Measurements from ENCODE around the gene KANSL3.

KANSL3 gene

DNA sequence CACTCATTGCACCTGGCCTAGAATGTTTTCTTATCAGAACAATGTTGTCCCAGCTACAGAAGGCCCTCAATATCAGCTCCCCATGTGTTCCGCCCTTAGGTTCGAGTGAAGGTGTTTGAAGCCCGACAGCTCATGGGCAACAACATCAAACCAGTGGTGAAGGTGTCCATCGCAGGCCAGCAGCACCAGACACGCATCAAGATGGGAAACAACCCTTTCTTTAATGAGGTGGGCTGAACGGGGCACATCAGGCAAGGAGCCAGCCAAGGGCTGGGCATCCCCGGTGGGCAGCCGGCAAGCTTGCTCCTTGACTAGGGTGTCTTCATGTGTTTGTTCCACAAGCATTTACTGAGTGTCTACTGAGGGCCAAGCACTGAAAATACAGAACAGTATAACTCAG lies 13.7 kb upstream of the KANSL3 start:
- no peak for DNase-seq

DNA sequence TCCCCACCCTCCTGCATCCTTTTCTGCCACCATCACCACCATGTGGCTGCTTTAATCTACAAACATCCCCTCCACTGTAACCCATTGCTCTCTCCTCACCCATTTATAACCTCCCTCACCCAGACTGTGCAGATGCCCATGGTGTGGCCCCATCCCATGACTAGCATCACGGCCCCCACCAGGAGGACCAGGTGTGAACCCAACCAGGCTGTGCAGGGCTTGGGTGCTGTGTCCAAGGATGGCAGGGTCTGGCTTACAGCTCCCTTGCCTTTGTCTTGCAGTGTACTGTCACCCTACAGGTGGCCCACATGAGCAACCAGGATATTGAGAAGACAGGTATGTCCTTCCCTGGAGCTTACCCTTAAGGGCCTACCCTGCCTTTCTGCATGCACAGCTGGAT lies 11.2 kb upstream of the KANSL3 start:
- no peak for DNase-seq

DNA sequence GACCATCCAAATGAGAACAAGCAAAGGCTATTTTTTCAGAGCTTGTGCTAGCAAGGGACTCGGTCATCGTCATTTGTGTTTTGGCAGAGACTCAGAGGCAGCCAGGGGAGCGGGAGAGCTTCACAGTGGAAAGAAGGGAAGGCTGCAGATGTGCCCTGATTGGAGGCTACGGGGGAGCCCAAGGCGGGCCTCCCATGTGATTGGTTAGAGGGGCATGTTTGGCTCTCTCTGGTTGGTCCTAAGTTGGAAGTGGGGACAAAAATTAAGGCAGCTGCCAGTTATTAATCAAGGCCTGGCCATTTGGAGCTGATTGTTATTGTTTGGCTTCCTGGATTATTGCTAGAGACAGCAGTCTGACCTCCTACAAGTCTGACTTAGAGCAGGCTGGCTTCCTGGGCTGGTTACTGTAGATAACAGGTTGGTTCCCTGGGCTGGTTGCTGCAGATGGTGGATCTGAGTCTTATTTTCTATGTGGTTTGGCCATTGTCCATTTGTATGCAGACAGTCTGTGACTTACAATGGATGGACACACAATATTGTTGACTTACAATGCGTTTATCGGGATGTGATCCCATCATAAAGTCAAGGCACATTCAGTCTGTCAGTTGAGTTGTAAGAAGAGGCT lies 10.3 kb upstream of the KANSL3 start:
- no peak for DNase-seq

DNA sequence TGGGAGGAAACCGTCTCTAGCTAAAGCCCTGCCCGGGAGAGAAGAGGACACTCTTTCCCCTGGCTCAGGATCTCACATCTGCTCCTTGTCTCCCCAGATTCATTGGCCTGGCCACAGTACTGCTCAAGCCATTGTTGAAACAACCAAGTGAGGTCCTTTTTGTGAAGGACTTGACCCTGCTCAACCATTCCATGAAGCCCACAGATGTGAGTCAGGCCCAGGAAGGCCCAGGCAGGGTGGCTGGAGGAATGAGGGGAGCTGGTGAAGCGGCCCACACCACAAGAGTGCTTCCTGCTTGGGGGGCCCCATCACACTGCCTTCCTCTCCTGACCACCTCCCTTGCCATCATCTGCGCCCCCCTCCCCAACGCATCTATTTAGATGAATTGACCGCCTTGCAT lies 9.6 kb upstream of the KANSL3 start:
- DNase-seq: no peak

DNA sequence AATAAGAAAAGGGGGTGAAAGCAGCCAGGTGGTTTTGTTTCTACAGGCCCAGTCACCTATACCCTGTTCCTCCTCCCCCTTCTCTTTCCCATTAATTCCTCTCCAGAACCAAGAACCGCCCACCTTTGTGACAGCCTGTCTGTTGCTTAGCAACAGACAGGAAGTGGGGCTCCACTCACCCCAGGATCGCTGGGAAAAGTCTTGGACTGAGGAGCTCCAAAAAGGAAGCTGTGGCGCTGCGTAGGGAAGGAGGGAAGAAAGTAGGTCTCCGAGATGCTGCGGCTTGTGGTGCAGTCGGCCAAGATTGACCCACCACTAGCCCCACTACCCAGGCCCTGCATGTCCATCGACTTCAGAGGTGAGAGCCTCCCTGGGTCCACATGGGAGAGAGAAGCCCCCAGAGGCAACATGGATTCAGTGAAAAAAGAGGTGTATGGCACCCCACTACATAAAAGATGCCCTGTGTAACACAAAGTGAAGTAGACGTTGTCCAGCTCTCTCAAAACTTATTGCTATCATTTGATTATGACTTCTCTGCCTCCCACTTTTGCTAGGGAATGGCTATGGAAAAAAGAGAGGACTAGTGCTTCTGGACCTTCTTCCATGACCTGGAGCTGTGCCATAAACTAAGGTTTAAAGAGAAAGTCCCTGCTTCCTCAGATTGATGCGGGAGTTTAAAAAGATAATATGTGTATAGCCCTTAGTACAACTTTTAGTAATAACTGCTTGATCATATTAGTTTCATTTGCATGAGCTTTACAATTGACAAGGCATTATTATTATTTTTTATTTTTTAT lies 4.7 kb upstream of the KANSL3 start, which contains the start of gene FER1L5:
TSS of gene FER1L5 (plus strand) at position 201 of the 797 bp plus-strand sequence. CDS start at position 274, 73 bp downstream.
- no peak for DNase-seq

DNA sequence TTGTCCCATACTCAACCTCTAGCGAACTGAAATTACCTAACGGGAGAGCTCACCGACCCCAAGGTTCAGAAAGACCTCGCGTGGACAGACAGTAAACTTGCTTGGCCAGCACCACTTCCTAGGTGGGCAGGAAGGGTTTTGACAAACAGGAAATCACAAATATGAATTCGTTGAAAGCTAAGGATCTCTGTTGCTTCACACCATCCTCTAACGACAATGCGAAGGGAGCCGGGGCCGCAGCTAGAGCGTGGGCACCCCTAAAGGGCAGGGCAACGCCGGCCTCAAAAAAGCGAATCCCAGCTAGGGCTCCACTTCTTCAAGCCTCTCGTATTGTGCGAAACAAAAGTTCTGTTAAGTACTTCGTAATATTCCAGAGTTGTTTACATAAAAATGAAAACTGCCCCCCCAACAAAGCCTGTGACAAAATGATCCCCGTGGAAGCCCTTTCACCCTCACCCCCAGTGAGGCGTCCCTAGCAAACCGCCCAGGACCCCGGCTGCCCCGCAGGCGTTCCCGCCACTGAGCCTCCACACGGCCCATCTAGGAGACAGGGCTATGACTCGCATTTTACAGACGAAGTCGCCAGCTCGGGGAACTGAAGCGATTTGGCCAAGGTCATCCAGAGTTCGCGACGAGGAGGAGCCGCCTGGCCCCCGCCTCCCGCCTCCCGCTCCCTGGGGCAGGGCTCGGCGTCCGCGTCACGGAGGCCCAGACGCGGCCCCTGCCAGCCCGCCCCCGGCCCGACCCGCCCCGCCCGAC lies 548 bp downstream of the KANSL3 start:
- DNase-seq: peak; percentile 45

DNA sequence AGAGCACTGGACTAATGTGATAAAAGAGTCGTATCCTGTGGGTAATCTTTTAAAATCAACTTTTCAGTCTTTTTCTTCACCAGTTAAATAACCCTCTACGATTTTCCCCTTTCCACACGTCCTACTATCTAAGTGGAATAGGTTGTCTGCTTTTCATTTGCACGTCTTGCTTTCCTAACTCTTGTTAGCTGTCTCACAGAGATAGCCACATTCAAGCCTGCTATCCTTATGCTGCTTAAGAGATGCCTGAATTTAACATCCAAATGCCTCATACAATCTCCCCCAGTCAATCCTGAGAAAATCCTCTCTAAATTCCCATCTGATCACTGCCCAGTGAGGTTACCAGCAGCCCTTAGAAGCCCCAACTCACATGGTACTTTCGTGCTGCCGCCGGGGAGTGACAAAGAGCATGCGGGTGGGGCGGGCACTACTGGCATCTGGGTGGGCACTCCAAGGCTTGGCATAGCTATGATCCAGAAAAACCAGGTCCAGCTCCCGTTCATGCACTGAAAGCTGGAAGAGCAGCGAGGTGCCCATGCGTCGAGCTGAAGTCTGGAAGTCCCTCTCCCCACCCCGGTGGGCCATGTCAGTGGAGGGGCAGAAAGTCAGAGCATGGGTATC lies 1.5 kb downstream of the KANSL3 start:
- DNase-seq: no peak

DNA sequence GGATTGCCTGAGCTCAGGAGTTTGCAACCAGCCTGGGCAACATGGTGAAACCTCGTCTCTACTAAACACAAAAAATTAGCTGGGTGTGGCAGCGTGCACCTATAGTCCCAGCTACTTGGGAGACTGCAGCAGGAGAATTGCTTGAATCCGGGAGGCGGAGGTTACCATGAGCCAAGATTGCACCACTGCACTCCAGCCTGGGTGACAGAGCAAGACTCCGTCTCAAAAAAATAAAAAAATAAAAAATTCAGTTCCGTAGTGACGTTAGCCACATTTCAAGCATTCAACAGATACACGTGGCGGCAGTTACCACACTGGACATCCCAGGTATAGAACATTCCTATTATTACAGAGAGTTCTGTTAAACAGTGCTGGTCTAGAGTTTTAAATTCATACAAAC lies 4.5 kb downstream of the KANSL3 start:
- no peak for DNase-seq

DNA sequence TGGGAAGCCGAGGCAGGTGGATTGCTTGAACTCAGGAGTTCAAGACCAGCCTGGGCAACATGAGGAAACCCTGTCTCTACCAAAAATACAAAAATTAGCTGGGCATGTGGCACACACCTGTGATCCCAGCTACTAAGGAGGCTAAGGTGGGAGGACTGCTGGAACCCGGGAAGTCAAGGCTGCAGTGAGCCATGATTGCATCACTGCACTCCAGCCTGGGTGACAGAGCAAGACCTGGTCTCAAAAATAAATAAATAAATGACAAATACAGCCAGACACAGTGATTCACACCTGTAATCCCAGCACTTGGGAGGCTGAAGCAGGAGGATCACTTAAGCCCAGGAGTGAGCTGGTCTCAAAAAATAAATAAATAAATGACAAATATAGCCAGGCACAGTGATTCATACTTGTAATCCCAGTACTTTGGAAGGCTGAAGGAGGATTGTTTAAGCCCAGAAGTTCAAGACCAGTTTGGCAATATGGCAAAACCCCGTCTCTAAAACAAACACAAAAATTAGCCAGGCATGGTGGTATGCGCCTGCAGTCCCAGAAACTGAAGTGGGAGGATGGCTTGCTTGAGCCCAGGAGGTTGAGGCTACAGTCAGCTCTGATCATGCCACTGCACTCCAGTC lies 6.2 kb downstream of the KANSL3 start:
- DNase-seq: no peak

DNA sequence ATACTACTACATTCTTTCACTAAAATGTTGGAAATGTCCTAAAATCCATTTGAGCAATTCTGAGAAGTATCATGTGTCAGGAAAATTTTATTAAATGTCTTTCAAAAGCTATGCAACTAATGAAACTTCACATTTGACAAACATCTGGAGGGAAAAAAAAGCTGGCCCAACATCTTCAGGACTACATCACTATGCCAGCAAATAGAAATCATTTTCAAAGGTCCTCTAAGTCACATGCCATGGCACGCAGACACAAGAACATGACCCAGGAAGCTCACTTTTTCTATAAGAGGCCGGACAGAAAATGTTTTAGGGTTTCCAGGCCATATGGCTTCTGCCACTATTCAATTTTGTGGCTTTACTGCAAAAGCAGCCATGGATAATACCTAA lies 11.6 kb downstream of the KANSL3 start:
- no peak for DNase-seq

DNA sequence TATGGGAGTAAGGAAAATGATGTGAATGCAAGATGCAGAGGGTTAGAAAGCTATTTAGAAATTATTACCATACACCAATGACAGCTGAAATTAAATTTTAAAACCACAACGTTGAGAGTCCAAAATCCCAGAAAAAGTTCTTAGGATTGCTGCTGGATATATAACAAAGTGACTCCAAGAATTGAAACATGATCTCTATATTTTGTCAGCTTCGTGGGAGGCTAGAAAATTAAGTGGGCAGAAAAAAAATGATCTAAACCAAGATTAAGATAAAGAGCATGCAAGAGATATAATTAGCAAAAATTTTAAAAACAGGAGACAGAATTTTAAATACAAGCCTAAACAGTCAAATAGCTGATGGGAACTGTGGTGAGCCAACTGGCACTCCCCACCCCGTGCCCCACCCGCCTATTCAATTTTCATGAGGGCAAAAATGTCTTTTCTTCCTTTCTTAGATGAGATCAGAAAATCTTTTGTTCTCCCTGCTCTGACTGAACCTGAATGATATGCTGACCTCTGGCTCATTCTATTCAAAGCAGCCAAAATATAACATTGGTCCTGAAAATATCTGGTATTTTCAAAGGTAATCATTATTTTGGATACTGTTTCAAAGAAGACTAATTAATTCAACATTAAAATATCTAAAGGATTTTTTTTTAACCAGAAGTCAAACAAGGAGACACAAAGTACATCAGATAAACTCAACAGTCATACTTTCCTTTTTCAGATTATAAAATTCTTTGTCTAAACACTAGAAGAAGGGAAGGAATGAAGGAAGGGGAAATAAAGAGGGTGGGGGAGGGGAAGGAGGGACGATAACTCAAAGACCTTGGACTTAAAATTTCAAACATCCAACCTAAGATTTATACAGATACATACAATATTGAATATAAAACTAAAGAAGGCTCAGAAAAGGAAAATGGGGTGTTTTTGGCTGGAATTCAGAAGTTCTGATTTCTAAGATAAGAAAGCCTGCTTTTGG lies 12.2 kb downstream of the KANSL3 start:
- DNase-seq: no peak

DNA sequence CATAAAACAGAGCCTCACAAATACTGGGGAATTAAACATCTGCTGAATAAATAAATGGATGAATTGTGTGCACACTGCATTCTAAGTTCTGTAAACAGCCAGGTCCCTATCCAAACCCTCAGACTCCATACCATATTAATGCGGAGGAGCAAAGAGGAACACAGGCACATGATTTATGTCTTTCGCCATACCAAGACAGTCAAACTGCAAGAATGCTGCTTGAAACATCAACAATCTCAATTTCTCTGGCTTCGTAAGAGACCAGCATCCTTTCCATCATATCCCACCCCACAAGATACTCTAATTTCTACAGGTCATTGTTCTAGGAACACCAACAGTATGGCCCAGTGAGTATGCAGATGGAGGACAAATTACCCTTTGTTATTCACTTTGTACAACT lies 15.0 kb downstream of the KANSL3 start:
- no peak for DNase-seq

DNA sequence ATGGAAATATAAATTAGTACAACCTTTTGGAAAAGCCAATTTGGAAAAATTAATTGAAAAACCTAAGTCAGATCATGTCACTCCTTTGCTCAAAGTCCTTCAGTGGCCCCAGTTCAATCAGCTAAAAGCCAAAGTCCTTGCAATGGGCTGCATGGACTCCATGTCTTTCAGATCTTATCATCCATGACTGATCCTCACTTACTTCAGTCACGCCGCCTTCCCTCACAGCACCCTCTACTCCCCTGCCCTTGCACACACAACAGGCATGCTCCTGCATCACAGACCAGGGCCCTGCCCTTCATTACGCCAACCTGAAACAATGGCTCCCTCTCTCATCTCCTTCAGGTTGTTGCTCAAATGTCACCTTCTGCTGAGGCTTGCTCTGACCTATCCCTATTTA lies 15.6 kb downstream of the KANSL3 start:
- DNase-seq: no peak

DNA sequence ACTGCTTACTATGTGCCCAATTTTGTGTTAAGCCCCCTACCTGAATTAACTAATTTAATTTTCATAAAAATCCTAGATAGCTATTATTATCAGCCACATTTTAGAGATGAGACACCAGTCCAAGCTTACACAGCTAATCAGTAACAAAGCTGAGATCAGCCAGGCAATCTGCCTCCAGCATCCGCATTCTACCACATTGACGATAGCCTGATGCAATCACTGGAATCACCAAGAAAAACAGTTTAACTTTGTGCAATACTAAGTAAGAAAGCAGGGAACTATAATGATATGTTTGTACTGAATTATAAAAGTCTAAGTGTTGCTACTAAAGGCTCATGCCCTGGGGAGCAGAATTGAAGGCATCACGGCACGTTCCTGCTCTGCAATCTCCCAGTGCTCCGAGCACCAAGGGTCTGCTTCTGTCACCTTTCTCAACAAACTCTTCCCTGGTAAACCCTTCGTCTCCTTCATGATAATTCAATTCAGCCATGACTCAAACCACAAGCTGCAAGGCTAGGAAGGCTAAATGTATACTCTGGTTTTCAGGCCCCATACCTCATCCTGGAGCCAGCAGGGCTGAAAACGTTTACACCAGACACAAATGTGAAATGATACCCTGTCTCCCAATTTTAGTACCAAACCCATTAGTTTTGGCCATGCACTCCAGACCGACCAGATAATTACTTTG lies 19.4 kb downstream of the KANSL3 start:
- DNase-seq: no peak

DNA sequence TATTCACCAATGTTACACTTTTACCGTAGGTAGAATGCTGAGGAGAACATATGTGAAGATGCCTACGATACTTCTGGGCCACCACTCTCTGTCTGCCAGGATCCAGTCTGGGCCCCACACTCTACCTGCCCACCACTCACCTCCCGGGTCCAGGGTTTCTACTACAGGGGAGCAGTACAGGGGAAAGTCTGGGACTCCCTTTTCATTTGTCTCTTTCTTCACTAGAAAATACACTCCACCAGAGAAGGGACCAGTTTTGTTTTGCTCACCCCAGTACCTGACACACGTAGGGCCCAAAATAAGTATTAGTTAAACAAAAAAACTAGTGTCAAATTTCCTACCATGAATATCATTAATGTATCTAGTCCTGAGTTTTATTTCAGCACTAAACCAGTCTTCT lies 21.1 kb downstream of the KANSL3 start:
- DNase-seq: no peak

DNA sequence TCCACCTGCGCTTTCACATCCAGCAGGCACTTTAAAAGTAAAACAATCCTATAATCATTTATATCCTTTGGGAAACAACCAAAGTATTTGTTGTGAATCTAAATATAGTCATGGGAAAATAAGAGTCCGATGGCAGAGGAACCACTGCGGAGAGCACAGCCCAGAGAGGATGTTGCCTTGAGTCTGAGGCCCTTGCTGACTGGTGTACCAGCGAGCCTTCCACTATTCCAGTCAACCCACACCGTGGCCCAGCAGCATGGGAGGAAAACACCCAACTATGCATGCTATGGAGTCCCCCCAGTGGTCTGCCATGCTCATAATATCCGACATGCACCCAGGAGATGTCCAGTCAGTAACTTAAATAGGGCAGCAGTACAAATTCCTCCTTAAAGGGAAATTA lies 21.6 kb downstream of the KANSL3 start:
- no peak for DNase-seq

DNA sequence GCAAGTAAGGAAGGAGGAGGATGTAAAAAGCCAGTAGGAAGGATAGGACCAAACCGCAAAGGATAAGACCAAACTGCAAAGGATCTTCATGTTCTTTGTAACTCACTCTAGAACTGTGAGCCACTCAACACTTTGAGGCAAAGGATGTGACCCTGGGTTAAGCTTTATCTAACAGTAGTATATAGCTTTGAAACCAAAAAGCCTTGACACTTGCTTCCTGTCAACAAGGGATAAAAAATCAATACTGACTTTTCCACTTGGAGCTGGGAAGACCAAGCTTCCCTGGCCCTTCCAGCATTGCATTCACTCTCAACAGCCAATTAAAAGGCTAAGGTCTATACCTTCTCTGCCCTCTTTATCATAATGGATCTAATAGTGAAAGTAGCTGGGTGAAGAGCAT lies 22.0 kb downstream of the KANSL3 start:
- no peak for DNase-seq

DNA sequence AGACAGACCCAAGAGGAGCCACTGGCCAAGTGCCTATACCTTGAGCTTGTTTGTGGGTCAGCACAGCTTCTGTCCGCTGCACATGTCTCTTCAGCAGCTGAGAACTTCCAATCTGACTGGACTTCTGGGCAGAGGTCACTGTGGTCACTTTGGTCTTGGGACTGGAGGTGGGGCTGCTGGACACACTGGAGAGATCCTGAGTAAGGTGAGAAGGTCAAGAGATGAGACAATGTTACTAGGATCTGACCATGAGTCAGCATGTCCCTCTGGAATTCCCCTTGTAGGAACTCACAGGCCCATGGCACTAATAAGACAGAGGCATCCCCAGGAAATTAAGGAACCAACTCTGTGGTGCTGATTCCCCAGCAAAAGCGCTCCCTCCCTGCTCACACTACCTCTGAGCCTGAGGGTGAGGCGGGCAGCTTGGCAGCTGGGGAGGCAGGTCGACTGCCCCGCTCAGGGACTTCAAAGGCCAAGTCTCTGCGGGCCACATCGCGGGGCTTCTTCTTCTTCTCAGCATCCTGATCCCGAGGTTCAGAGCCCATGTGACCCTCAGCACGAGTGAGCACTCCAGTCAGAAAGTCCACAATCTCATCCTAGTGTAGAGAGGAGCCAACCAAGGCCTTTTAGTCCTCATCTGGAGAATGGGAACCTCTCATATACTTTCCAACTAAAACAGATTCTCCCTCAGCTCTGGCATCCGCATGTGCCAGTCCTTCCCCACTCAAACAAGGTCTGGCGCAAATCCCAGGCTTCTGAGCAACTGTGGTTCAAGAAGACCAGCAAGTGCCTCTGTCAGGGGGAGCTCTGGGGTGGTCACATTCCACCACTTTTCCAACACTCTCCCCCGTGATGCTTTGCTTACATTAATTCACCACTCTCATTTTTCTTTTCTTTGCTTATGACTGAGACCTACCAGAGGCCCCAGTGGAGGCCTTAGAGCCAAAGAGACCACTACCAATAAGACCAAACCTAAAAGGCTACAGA lies 29.4 kb downstream of the KANSL3 start:
- no peak for DNase-seq

DNA sequence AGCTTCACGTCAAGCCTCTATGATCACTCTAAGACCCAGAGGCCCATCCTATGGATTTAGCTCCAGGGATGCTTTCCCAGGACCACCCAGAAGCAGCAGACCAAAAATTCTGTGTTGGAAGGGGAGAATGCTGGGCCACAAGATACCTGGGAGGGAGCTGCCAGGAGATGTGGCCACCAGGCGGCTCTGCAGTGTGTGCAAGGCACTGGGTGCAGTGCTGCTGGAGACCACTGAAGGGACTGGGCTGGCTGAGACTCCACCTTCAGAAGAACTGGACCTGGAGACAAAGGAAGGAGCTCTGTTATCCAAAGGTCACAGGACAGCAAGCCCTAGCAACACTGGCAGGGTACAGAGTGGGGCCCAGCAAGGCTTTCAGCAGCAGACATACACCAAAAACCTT lies 34.0 kb downstream of the KANSL3 start:
- no peak for DNase-seq

DNA sequence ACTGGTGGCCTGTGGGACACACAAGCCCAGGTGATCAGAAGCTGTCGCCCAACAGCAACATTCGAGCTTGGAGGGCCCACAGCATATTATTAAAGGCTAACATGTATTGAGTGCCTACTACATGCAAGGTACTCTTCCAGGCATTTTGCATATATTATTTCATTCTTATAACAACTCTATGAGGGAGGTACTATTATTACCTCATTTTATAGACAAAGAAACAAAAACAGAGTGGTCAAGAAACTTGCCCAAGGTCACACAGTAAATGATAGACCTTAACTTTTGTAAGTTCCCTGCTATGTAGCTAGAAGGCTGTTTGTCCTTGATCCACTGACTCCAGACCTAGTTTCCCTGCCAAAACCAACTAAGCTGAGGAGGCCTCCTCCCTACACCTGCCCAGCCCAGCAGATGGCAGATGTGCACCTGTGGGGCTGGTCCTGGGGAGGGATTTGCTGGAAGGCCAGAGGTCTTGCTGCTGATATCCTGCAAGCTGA lies 35.7 kb downstream of the KANSL3 start:
- DNase-seq: no peak

Data from NCI-H1105 (cell line).